Endothelial cell of umbilical vein (primary cell): ENCODE results near the gene RMND1. TPM values are rescaled to one million over a fixed set of nuclear protein-coding genes. Genes with fewer than 3 reads are reported as not detected.

Experiments
- BruUV-seq: library from RNA; stranded (reverse); fragments of 400-500 nt; replicated peaks from 2 replicates; lab custom pipeline; 2021; lab: Mats Ljungman, UMichigan
- CTCF ChIA-PET: fragments of 300-600, 350-600 bp; sonication (Branson Sonifier 250); formaldehyde crosslinking; loops from one replicate; lab custom pipeline; 2021; ENCODE audit warnings: antibody characterized with exemption, inconsistent platforms; lab: Charles Lee
- POLR2A ChIA-PET: fragments of 300-600, 350-600 bp; sonication (Branson Sonifier 250); formaldehyde crosslinking; loops from one replicate; lab custom pipeline; 2021; ENCODE audit warnings: antibody characterized with exemption, inconsistent platforms; lab: Charles Lee
- DNase-seq: peaks from one replicate; pipeline ENCODE4 v3.0.0-alpha.2; 2011; ENCODE audit warnings: low read depth, low spot score
- FAIRE-seq: peaks from 2 replicates; lab custom pipeline; 2011; peaks lifted over from hg19 to GRCh38; lab: Jason Lieb, UNC
- H2AFZ ChIP-seq: 2 replicates; pipeline ENCODE4 v1.6.0; 2012; ENCODE audit warnings: low read depth, low read length, control low read depth, inconsistent platforms
- H3K27ac ChIP-seq: 2 replicates; pipeline ENCODE4 v1.5.1; 2011; ENCODE audit warnings: low read depth, mild to moderate bottlenecking, control low read depth, low read length, moderate library complexity; ENCODE audit not compliant: insufficient read depth
- H3K27me3 ChIP-seq, 2 experiments: 2 replicates each; pipeline versions ENCODE4 v1.6.0 to v1.6.1; 2011; ENCODE audit warnings: low read length in 2 of 2, mixed read lengths in 1 of 2; ENCODE audit not compliant: control insufficient read depth in 2 of 2, insufficient read depth in 2 of 2
- H3K36me3 ChIP-seq, 2 experiments: 2 replicates in 1 of 2; 3 replicates in 1 of 2; pipeline ENCODE4 v1.5.1; 2011; ENCODE audit warnings: low read length in 2 of 2, mild to moderate bottlenecking in 1 of 2, moderate library complexity in 1 of 2; ENCODE audit not compliant: control insufficient read depth in 2 of 2, insufficient read depth in 2 of 2; ENCODE audit errors: extremely low read depth in 1 of 2
- H3K4me1 ChIP-seq: 3 replicates; pipeline ENCODE4 v1.5.1; 2011; ENCODE audit warnings: mild to moderate bottlenecking, low read length; ENCODE audit not compliant: control insufficient read depth, insufficient read depth; ENCODE audit errors: extremely low read depth
- H3K4me2 ChIP-seq: 2 replicates; pipeline ENCODE4 v1.6.1; 2011; ENCODE audit warnings: low read length, control low read depth, mixed read lengths; ENCODE audit not compliant: insufficient read depth
- H3K4me3 ChIP-seq, 3 experiments: fragments of 200-600 bp in 1 of 3; sonication (generic), shearing (Covaris generic) in 1 of 3; replicated peaks in 1 of 3; 2 replicates each; pipeline ENCODE4 v1.5.1; 2011 to 2016; ENCODE audit warnings: control low read depth in 3 of 3, low read length in 3 of 3, mild to moderate bottlenecking in 2 of 3, inconsistent platforms in 1 of 3, low read depth in 1 of 3, moderate library complexity in 1 of 3; ENCODE audit not compliant: insufficient read depth in 1 of 3
- H3K79me2 ChIP-seq: 2 replicates; pipeline ENCODE4 v1.6.0; 2012; ENCODE audit warnings: low read length, inconsistent platforms; ENCODE audit not compliant: control insufficient read depth, insufficient read depth
- H3K9ac ChIP-seq: replicated peaks from 2 replicates; pipeline ENCODE3; 2011; ENCODE audit warnings: low read length, control low read depth; ENCODE audit not compliant: insufficient read depth; ENCODE audit errors: extremely low read depth
- H3K9me1 ChIP-seq: replicated peaks from 3 replicates; pipeline ENCODE4 v1.6.0; 2011; ENCODE audit warnings: mild to moderate bottlenecking, low read length; ENCODE audit not compliant: control insufficient read depth, insufficient read depth; ENCODE audit errors: extremely low read depth
- H3K9me3 ChIP-seq: replicated peaks from 2 replicates; pipeline ENCODE4 v1.5.1; 2012; ENCODE audit warnings: low read length, inconsistent platforms; ENCODE audit not compliant: control insufficient read depth, insufficient read depth
- H4K20me1 ChIP-seq: replicated peaks from 2 replicates; pipeline ENCODE3; 2011; ENCODE audit warnings: mild to moderate bottlenecking, low read length; ENCODE audit not compliant: control insufficient read depth, insufficient read depth; ENCODE audit errors: extremely low read depth
- CTCF ChIP-seq, 2 donors: IDR thresholded peaks; 1 replicate in 1 of 2; 2 replicates in 1 of 2; pipeline ENCODE4 v1.5.1; 2011; ENCODE audit warnings: low read length in 2 of 2, mild to moderate bottlenecking in 2 of 2, moderate library complexity in 2 of 2, control low read depth in 1 of 2, inconsistent platforms in 1 of 2, low read depth in 1 of 2; ENCODE audit not compliant: insufficient read depth in 1 of 2; ENCODE audit errors: extremely low read depth in 1 of 2
- EZH2 ChIP-seq: IDR thresholded peaks from 2 replicates; pipeline ENCODE4 v1.6.1; 2012; ENCODE audit warnings: borderline replicate concordance, low read depth, mild to moderate bottlenecking, moderate library complexity, low read length, inconsistent platforms; ENCODE audit not compliant: severe bottlenecking
- GATA2 ChIP-seq: IDR thresholded peaks from 2 replicates; pipeline ENCODE4 v1.7.0; 2011; ENCODE audit warnings: low read depth, mild to moderate bottlenecking, moderate library complexity, mixed read lengths, low read length; ENCODE audit not compliant: insufficient read length, insufficient read depth
- JUN ChIP-seq: IDR thresholded peaks from 2 replicates; pipeline ENCODE4 v1.6.1; 2011; ENCODE audit warnings: borderline replicate concordance, low read depth; ENCODE audit not compliant: insufficient read length, insufficient read depth
- MAX ChIP-seq: IDR thresholded peaks from 2 replicates; pipeline ENCODE4 v1.6.1; 2011; ENCODE audit not compliant: insufficient read depth, insufficient read length
- MYC ChIP-seq: IDR thresholded peaks from one replicate; pipeline ENCODE4 v1.6.1; 2011; ENCODE audit warnings: mild to moderate bottlenecking, low read depth, low read length
- POLR2A ChIP-seq: IDR thresholded peaks from 2 replicates; pipeline ENCODE4 v1.6.1; 2012; ENCODE audit warnings: low read depth, mild to moderate bottlenecking, control low read depth, low read length
- dilution Hi-C: fragments of 300-500 bp; cut with MboI; formaldehyde crosslinking; loops from one replicate; pipeline ENCODE4 v1.15.0; 2019; ENCODE audit warnings: low sequenced_read_pairs; ENCODE audit not compliant: extremely low pct_ligation_motif_present
- intact Hi-C: fragments of 100-400 bp; cut with micrococcal nuclease; formaldehyde crosslinking; loops from one replicate; pipeline ENCODE4 v1.10.0; 2022
- polyA plus RNA-seq, 4 experiments: library from polyadenylated mRNA; depleted of rRNA in 3 of 4; stranded (reverse) in 3 of 4; unstranded in 1 of 4; fragments of >200 nt; gene quantifications; 2 replicates each; pipeline versions ENCODE4 v1.2.1 to v1.2.3, GENCODE V29; 2011 to 2012; ENCODE audit warnings: missing spikeins in 1 of 4
- total RNA-seq: library from RNA; stranded (reverse); gene quantifications from 2 replicates; pipeline ENCODE4 v1.2.3, GENCODE V29; 2021

Gene RMND1
- total and polyA plus RNA-seq, 2 donors (not counting 3 experiments of a cell fraction or from before 2014, with no cell fraction given): 6.3 to 21.4 TPM

- dilution Hi-C loops: no loop called here
- Histone ChIP-seq H3K4me1 (peaks cover 11% of the 10 kb centered on the region), H3K36me3 (peaks cover 0 to 2% of the 10 kb centered on the region in 2 experiments), H4K20me1 (no peaks in the 10 kb centered on the region), H3K79me2 (peaks cover 24% of the 10 kb centered on the region), H3K9ac (no peak overlapping the region), H3K9me1 (no peaks in the 10 kb centered on the region), H3K4me2 (no peak overlapping the region), H3K27me3 (no peaks in the 10 kb centered on the region), H2AFZ (no peak overlapping the region), H3K4me3 (no peak overlapping the region), H3K9me3 (no peaks in the 10 kb centered on the region), H3K27ac (no peak overlapping the region)
- CTCF ChIA-PET: no interaction called here
- FAIRE-seq (no peak), DNase-seq (no peak)
- no TSS peak for BruUV-seq
- POLR2A ChIA-PET: no interaction called here
- intact Hi-C loops: no loop called here
- TF ChIP-seq CTCF (IDR thresholded peaks at IDR 0.05; ENCODE audit: extremely low read depth in 1 of 2, insufficient read depth in 1 of 2, low read depth in 1 of 2, low read length in 2 of 2) (no peak), MYC (no peak), JUN (no peak), GATA2 (no peak), POLR2A (no peak), EZH2 (no peak), MAX (no peak)
Measured at GRCh38 chr6:151443454-151443853, 8.5 kb downstream of the RMND1 start.
